SK-N-SH (cell line): ENCODE data around the gene ARHGEF4. TPM values are rescaled to one million over a fixed set of nuclear protein-coding genes. Genes with fewer than 3 reads are reported as not detected.
A peak's percentile ranks its signal among the peaks of the same experiment; 100 is the strongest.

Experiments
- CTCF ChIA-PET: fragments of 300-600, 350-600 bp; formaldehyde crosslinking; extraction: SDS; loops from one replicate; lab custom pipeline; 2021; lab: Yijun Ruan, JAX
- POLR2A ChIA-PET: fragments of 350-600 bp; sonication (Branson Sonifier 250); formaldehyde crosslinking; extraction: SDS; loops from one replicate; lab custom pipeline; 2020; ENCODE audit warnings: antibody characterized with exemption, inconsistent platforms; lab: Yijun Ruan, JAX
- DNase-seq: peaks from one replicate; pipeline ENCODE4 v3.0.0; 2012
- H2AFZ ChIP-seq: fragments of 200-600 bp; sonication (generic); 2 replicates; pipeline ENCODE4 v1.8.1; 2016; ENCODE audit warnings: antibody characterized with exemption, mild to moderate bottlenecking, low read depth
- H3F3A ChIP-seq: fragments of 200-600 bp; sonication (generic); replicated peaks from 2 replicates; pipeline ENCODE3; 2016; ENCODE audit warnings: antibody characterized with exemption, mild to moderate bottlenecking; ENCODE audit not compliant: insufficient read depth
- H3K27ac ChIP-seq, 2 experiments: fragments of 200-500 bp in 1 of 2; fragments of 200-600 bp in 1 of 2; sonication (Bioruptor generic) in 1 of 2; sonication (generic), shearing (Covaris generic) in 1 of 2; 2 replicates each; pipeline versions ENCODE4 v1.5.1 to v1.6.1; 2014 to 2016; ENCODE audit warnings: low read depth in 2 of 2, inconsistent platforms in 1 of 2, low read length in 1 of 2, mild to moderate bottlenecking in 1 of 2, mixed read lengths in 1 of 2
- H3K27me3 ChIP-seq: fragments of 200-600 bp; sonication (generic), shearing (Covaris generic); 2 replicates; pipeline ENCODE4 v1.6.1; 2016; ENCODE audit warnings: mixed run types; ENCODE audit not compliant: insufficient read depth
- H3K36me3 ChIP-seq, 2 experiments: fragments of 200-500 bp in 1 of 2; fragments of 200-600 bp in 1 of 2; sonication (Bioruptor generic) in 1 of 2; sonication (generic) in 1 of 2; replicated peaks in 1 of 2; 2 replicates each; pipeline versions ENCODE3 to v1.5.1; 2014 to 2016; ENCODE audit warnings: low read length in 1 of 2, mild to moderate bottlenecking in 1 of 2; ENCODE audit not compliant: insufficient read depth in 2 of 2, control insufficient read depth in 1 of 2
- H3K4me1 ChIP-seq, 2 experiments: fragments of 200-500 bp in 1 of 2; fragments of 200-600 bp in 1 of 2; sonication (Bioruptor generic) in 1 of 2; sonication (generic), shearing (Covaris generic) in 1 of 2; 2 replicates each; pipeline versions ENCODE4 v1.5.1 to v1.6.1; 2014 to 2016; ENCODE audit warnings: low read depth in 1 of 2, low read length in 1 of 2, mixed run types in 1 of 2; ENCODE audit not compliant: insufficient read depth in 2 of 2, control insufficient read depth in 1 of 2
- H3K4me2 ChIP-seq: fragments of 200-600 bp; sonication (generic), shearing (Covaris generic); 2 replicates; pipeline ENCODE4 v1.6.1; 2017; ENCODE audit warnings: mixed run types
- H3K4me3 ChIP-seq, 2 experiments: fragments of 200-500 bp in 1 of 2; fragments of 200-600 bp in 1 of 2; sonication (Bioruptor generic) in 1 of 2; sonication (generic), shearing (Covaris generic) in 1 of 2; 2 replicates each; pipeline versions ENCODE4 v1.5.1 to v1.8.1; 2014 to 2016; ENCODE audit warnings: low read depth in 2 of 2, inconsistent platforms in 1 of 2, low read length in 1 of 2, mild to moderate bottlenecking in 1 of 2, mixed read lengths in 1 of 2, moderate library complexity in 1 of 2
- H3K79me2 ChIP-seq: fragments of 200-600 bp; sonication (generic); 2 replicates; pipeline ENCODE4 v1.8.1; 2017; ENCODE audit warnings: mild to moderate bottlenecking; ENCODE audit not compliant: insufficient read depth
- H3K9ac ChIP-seq: fragments of 200-600 bp; sonication (generic); 2 replicates; pipeline ENCODE4 v1.6.1; 2017; ENCODE audit warnings: mixed run types
- H3K9me2 ChIP-seq: fragments of 200-600 bp; sonication (generic); 2 replicates; pipeline ENCODE4 v1.6.1; 2017; ENCODE audit warnings: mixed run types
- H3K9me3 ChIP-seq: fragments of 200-600 bp; sonication (generic); 2 replicates; pipeline ENCODE4 v1.6.1; 2017; ENCODE audit warnings: mixed run types, mild to moderate bottlenecking, moderate library complexity
- H4K20me1 ChIP-seq: fragments of 200-600 bp; sonication (generic); 2 replicates; pipeline ENCODE4 v1.6.1; 2017; ENCODE audit warnings: mild to moderate bottlenecking, mixed run types; ENCODE audit not compliant: insufficient read depth
- ELF1 ChIP-seq: IDR thresholded peaks from 2 replicates; pipeline ENCODE4 v1.4.0; 2012
- FOXJ3 ChIP-seq: sonication (generic); formaldehyde crosslinking; IDR thresholded peaks from 2 replicates; pipeline ENCODE4 v1.5.1; 2020; ENCODE audit warnings: mild to moderate bottlenecking, missing genetic modification reagents
- MXI1 ChIP-seq: IDR thresholded peaks from 2 replicates; pipeline ENCODE4 v1.6.1; 2012; ENCODE audit warnings: mild to moderate bottlenecking, low read depth, low read length, improper control_type of control experiment
- RCOR1 ChIP-seq: fragments of 150-350 bp; IDR thresholded peaks from 2 replicates; pipeline ENCODE4 v1.6.1; 2017; ENCODE audit warnings: antibody characterized with exemption, low read length
- TCF12 ChIP-seq: IDR thresholded peaks from 2 replicates; pipeline ENCODE4 v1.4.0; 2012
- WGBS: methylation state at CpG from one replicate; pipeline ENCODE4 v1.1.6; 2017; ENCODE audit warnings: low lambda C conversion rate; 5-methylcytosine and 5-hydroxymethylcytosine counted together
- polyA plus RNA-seq, 3 experiments: library from polyadenylated mRNA; depleted of rRNA; stranded (reverse); fragments of >200 nt; gene quantifications; 2 replicates each; pipeline ENCODE4 v1.2.3, GENCODE V29; 2012
- TF ChIP-seq, protein P1 (sequence below): IDR thresholded peaks from 2 replicates; pipeline ENCODE4 v1.4.0; 2012; ENCODE audit warnings: low read depth, borderline replicate concordance
- TF ChIP-seq, protein P2 (sequence below): fragments of 150-350 bp; IDR thresholded peaks from 2 replicates; pipeline ENCODE4 v1.6.1; 2016; ENCODE audit warnings: mild to moderate bottlenecking, low read depth, low read length
- TF ChIP-seq, protein P3 (sequence below): IDR thresholded peaks from 2 replicates; pipeline ENCODE4 v1.4.0; 2012; ENCODE audit warnings: low read depth

Gene ARHGEF4
- polyA plus RNA-seq, 1 of the 3 experiments (the other 2 are of a cell fraction), result 2.3 TPM

DNA sequence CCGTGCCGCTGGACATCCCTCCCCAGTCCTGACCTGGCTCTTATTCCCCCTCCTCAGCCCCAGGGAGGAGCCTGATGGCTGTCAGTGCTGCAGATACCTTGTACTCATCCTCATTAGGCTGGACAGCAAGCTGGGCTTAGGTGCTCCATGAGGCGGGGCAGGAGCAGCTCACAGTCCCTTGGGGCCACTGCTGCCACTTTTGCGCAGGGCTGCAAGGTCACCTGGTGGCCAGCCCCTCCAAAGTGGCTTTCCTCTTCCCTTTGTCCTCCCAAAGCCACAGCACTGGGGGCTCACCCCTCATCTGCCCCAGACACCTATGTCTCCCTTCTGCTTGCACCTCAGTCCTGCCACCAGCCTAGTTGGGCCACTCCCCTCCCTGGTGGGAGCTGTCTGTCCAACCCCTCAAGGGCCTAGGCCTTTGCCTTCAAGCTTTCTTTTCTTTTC, 195.7 kb downstream of the ARHGEF4 start (continued):
- TF ChIP-seq, protein P1, sequence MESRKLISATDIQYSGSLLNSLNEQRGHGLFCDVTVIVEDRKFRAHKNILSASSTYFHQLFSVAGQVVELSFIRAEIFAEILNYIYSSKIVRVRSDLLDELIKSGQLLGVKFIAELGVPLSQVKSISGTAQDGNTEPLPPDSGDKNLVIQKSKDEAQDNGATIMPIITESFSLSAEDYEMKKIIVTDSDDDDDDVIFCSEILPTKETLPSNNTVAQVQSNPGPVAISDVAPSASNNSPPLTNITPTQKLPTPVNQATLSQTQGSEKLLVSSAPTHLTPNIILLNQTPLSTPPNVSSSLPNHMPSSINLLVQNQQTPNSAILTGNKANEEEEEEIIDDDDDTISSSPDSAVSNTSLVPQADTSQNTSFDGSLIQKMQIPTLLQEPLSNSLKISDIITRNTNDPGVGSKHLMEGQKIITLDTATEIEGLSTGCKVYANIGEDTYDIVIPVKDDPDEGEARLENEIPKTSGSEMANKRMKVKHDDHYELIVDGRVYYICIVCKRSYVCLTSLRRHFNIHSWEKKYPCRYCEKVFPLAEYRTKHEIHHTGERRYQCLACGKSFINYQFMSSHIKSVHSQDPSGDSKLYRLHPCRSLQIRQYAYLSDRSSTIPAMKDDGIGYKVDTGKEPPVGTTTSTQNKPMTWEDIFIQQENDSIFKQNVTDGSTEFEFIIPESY, result no peak

DNA sequence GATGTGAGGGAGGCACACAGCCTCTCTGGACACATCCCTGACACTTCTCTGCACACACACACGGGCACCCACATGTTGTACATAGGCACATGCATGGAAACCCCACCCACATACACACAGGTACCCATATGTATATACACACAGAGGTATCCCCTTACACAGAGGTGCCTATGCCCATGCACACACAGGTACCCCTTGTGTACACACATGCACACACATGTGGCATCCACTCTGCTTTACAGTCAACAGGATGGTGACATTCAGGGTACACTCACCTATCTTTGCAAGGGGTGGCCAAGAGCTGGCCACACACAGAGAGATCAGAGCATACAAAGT, 197.0 kb downstream of the ARHGEF4 start:
- WGBS, result 0% methylated on average over 1 of the region's 1 CpG
- TF ChIP-seq, protein P2, sequence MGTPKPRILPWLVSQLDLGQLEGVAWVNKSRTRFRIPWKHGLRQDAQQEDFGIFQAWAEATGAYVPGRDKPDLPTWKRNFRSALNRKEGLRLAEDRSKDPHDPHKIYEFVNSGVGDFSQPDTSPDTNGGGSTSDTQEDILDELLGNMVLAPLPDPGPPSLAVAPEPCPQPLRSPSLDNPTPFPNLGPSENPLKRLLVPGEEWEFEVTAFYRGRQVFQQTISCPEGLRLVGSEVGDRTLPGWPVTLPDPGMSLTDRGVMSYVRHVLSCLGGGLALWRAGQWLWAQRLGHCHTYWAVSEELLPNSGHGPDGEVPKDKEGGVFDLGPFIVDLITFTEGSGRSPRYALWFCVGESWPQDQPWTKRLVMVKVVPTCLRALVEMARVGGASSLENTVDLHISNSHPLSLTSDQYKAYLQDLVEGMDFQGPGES, result no peak
- no peak for TF ChIP-seq TCF12
- Histone ChIP-seq H3K9ac (no peak overlapping the region), H3K9me3 (no peaks in the 10 kb centered on the region), H3K27ac (no peak overlapping the region), H3F3A (no peaks in the 10 kb centered on the region), H3K27me3 (no peaks in the 10 kb centered on the region), H4K20me1 (no peaks in the 10 kb centered on the region), H3K4me2 (no peak overlapping the region), H2AFZ (no peak overlapping the region), H3K4me1 (peaks cover 0 to 46% of the 10 kb centered on the region in 2 experiments; a peak in 2 of 4 replicates), H3K4me3 (no peak overlapping the region), H3K36me3 (no peaks in the 10 kb centered on the region), H3K79me2 (no peaks in the 10 kb centered on the region), H3K9me2 (no peaks in the 10 kb centered on the region)
- POLR2A ChIA-PET, result no interaction called here
- no peak for DNase-seq
- CTCF ChIA-PET, result interaction anchor here (0.6 to 1.0 kb wide), 3 partner anchors 12 to 1926 kb away, joined by 3 read pairs; no protein-coding TSS in a partner anchor

DNA sequence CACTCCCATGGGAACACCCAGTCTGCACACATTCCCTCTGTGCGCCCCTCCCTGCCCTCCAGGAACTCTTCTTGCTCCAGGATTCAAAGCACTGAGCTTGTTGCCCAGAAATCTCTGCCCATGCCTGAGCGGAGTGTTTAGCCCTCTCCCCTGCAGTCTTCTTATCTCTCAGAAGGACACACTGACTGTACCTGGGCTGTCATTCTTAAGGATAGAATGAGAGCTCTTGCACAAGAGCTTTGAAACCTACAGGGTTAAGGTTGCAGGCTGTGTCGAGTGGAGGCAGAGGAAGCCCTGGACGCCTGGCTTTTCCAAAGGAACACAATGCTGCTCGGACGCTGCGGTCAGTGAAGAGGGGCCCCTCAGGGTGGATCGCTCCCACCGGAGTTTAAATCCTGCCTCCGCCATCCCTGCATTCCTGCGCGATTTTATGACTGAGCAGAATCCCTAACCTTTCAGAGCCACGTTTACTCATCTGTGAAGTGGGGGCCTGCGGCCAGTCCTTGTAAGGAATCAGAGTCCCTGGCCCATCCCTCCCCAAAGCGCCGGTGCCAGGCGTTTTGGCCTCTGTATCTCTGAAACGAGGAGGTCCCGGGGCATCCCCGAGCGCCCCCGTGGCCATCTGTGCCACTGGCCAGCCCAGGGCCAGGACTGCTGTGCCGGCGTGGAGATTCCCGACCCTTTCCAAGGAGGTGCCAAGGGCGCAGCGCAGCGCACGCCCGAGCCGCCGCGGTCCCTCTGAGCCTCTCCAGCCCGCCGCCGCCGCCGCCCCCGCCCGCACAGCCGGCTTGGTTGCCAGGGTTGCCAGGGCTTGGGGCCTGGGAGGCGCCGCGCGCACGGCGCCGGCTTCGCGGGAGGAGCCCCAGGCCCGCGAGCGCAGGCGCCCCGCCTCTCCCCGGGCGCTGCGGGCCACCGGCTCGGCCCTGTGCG, 197.7 kb downstream of the ARHGEF4 start:
- WGBS, result 19% methylated on average over 18 of the region's 61 CpGs
- H4K20me1 ChIP-seq, result no peaks in the 10 kb centered on the region
- H3F3A ChIP-seq, result no peaks in the 10 kb centered on the region
- no peaks in the 10 kb centered on the region for H3K27me3 ChIP-seq
- peak; percentile 89 for DNase-seq
- H3K79me2 ChIP-seq, result no peaks in the 10 kb centered on the region
- peak overlapping the region; percentile 74 for H3K4me2 ChIP-seq
- H3K4me3 ChIP-seq, result peak overlapping the region in 1 of 2 experiments; percentile 49; a peak in 2 of 4 replicates
- ChIA-PET POLR2A (no interaction called here), CTCF (interaction anchor here (0.6 to 1.0 kb wide), 3 partner anchors 11 to 1927 kb away, joined by 3 read pairs; no protein-coding TSS in a partner anchor)
- H3K9ac ChIP-seq, result no peak overlapping the region
- no peaks in the 10 kb centered on the region for H3K9me2 ChIP-seq
- no peak overlapping the region; a peak in 1 of 4 replicates for H3K27ac ChIP-seq
- H3K9me3 ChIP-seq, result no peaks in the 10 kb centered on the region
- no peaks in the 10 kb centered on the region for H3K36me3 ChIP-seq
- H2AFZ ChIP-seq, result no peak overlapping the region
- TF ChIP-seq, protein P3, sequence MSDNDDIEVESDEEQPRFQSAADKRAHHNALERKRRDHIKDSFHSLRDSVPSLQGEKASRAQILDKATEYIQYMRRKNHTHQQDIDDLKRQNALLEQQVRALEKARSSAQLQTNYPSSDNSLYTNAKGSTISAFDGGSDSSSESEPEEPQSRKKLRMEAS, result no peak
- TF ChIP-seq FOXJ3, result no peak
- TF ChIP-seq RCOR1, result no peak
- TF ChIP-seq MXI1, result peak; percentile 30; the same call in 1 of the 2 replicates
- no peak for TF ChIP-seq ELF1
- TF ChIP-seq, all 33 proteins: peak for 1
- peaks cover 0 to 46% of the 10 kb centered on the region in 2 experiments; a peak in 2 of 4 replicates for H3K4me1 ChIP-seq
